K562 (cell line): ENCODE measurements around the gene DIP2C. TPM values are rescaled to one million over a fixed set of nuclear protein-coding genes. Genes with fewer than 3 reads are reported as not detected.

ENCODE experiments used
- ATF2 ChIP-seq: sonication (generic); formaldehyde crosslinking; IDR thresholded peaks from 2 replicates; pipeline ENCODE4 v1.8.1; 2022; ENCODE audit warnings: missing genetic modification reagents
- BACH1 ChIP-seq: fragments of 200-800 bp; sonication (Bioruptor generic); IDR thresholded peaks from 2 replicates; pipeline ENCODE4 v1.6.1; 2016; ENCODE audit warnings: missing genetic modification characterization, missing compliant biosample characterization
- BRCA1 ChIP-seq, 2 experiments: fragments of 450-650 bp in 1 of 2; sonication (generic) in 1 of 2; formaldehyde crosslinking in 1 of 2; IDR thresholded peaks; 2 replicates each; pipeline versions ENCODE4 v1.5.0 to v1.6.1; 2017 to 2020; ENCODE audit warnings: mild to moderate bottlenecking in 1 of 2, missing genetic modification reagents in 1 of 2
- CC2D1A ChIP-seq: fragments of 450-650 bp; IDR thresholded peaks from 2 replicates; pipeline ENCODE4 v1.6.1; 2017; ENCODE audit warnings: mild to moderate bottlenecking
- CEBPG ChIP-seq, 3 experiments: fragments of 200-800 bp in 1 of 3; sonication (Bioruptor generic) in 1 of 3; sonication (generic) in 1 of 3; formaldehyde crosslinking in 1 of 3; IDR thresholded peaks in 2 of 3; conservative IDR thresholded peaks in 1 of 3; 2 replicates each; pipeline versions ENCODE4 v1.6.1 to v1.8.0; 2016 to 2022; ENCODE audit warnings: missing compliant biosample characterization in 2 of 3, missing genetic modification characterization in 2 of 3, mild to moderate bottlenecking in 1 of 3, missing genetic modification reagents in 1 of 3
- CHD1 ChIP-seq: fragments of 200-600 bp; sonication (generic); IDR thresholded peaks from one replicate; pipeline ENCODE4 v1.6.1; 2012; ENCODE audit warnings: mild to moderate bottlenecking, moderate library complexity, low read length, inconsistent platforms
- CREM ChIP-seq: IDR thresholded peaks from 2 replicates; pipeline ENCODE4 v1.6.1; 2014; ENCODE audit warnings: antibody characterized with exemption, low read depth
- CSDE1 ChIP-seq, 2 experiments: fragments of 450-650 bp; IDR thresholded peaks; 2 replicates each; pipeline ENCODE4 v1.6.1; 2016; ENCODE audit warnings: mild to moderate bottlenecking in 1 of 2
- CTBP1 ChIP-seq: fragments of 450-650 bp; IDR thresholded peaks from 2 replicates; pipeline ENCODE4 v1.6.1; 2016; ENCODE audit warnings: borderline replicate concordance
- DACH1 ChIP-seq: fragments of 450-650 bp; IDR thresholded peaks from 2 replicates; pipeline ENCODE4 v1.6.1; 2018; ENCODE audit not compliant: partially characterized antibody
- EWSR1 ChIP-seq: fragments of 450-650 bp; IDR thresholded peaks from 2 replicates; pipeline ENCODE4 v1.6.1; 2018; ENCODE audit warnings: borderline replicate concordance, mild to moderate bottlenecking, low read depth, moderate library complexity; ENCODE audit not compliant: partially characterized antibody
- FOXK2 ChIP-seq, 2 experiments: fragments of 450-650 bp; IDR thresholded peaks in 1 of 2; conservative IDR thresholded peaks in 1 of 2; 2 replicates each; pipeline ENCODE4 v1.6.1; 2016; ENCODE audit warnings: low read depth in 2 of 2, mild to moderate bottlenecking in 1 of 2
- ILK ChIP-seq: fragments of 450-650 bp; IDR thresholded peaks from 2 replicates; pipeline ENCODE4 v1.6.1; 2016; ENCODE audit warnings: missing genetic modification characterization, low read depth, mild to moderate bottlenecking, missing compliant biosample characterization, moderate library complexity, borderline replicate concordance
- KAT7 ChIP-seq: sonication (generic); formaldehyde crosslinking; IDR thresholded peaks from 2 replicates; pipeline ENCODE4 v1.8.0; 2022; ENCODE audit warnings: missing genetic modification reagents, mild to moderate bottlenecking, borderline replicate concordance
- NBN ChIP-seq: fragments of 450-650 bp; IDR thresholded peaks from 2 replicates; pipeline ENCODE4 v1.6.1; 2016; ENCODE audit warnings: low read depth, mild to moderate bottlenecking
- PBX2 ChIP-seq, 2 experiments: IDR thresholded peaks in 1 of 2; conservative IDR thresholded peaks in 1 of 2; 2 replicates each; pipeline ENCODE4 v1.6.1; 2016; ENCODE audit warnings: low read depth in 2 of 2, mild to moderate bottlenecking in 1 of 2, missing compliant biosample characterization in 1 of 2, missing genetic modification characterization in 1 of 2, moderate library complexity in 1 of 2
- PCBP2 ChIP-seq: fragments of 200-400 bp; formaldehyde crosslinking; IDR thresholded peaks from 2 replicates; pipeline ENCODE4 v1.6.1; 2018; ENCODE audit warnings: low read length, low read depth, mild to moderate bottlenecking, moderate library complexity; ENCODE audit not compliant: poor library complexity, severe bottlenecking
- YY1 ChIP-seq, 3 experiments: IDR thresholded peaks; 2 replicates each; pipeline ENCODE4 v1.6.1; 2011; ENCODE audit warnings: low read length in 2 of 3, mild to moderate bottlenecking in 2 of 3, moderate library complexity in 2 of 3, borderline replicate concordance in 1 of 3, control low read depth in 1 of 3, low read depth in 1 of 3; ENCODE audit not compliant: insufficient read depth in 3 of 3, insufficient replicate concordance in 2 of 3, control insufficient read depth in 1 of 3, insufficient read length in 1 of 3; ENCODE audit errors: extremely low read depth in 1 of 3
- polyA plus RNA-seq, 8 experiments: library from polyadenylated mRNA; depleted of rRNA in 4 of 8; stranded (reverse) in 5 of 8; unstranded in 3 of 8; fragments of >200 nt; fragmentation: Nextera tagmentation in 2 of 8; fragmentation: Illumina TruSeq in 1 of 8; extraction: Ambion mirVana in 2 of 8; extraction: Trizol in 1 of 8; gene quantifications; 2 replicates each; pipeline versions ENCODE4 v1.2.1 to v1.2.3, GENCODE V29; 2011 to 2014; ENCODE audit warnings: inconsistent platforms in 1 of 8, missing spikeins in 1 of 8
- total RNA-seq, 7 experiments: library from RNA; depleted of rRNA in 6 of 7; stranded (reverse); fragments of >200 nt in 6 of 7; fragmentation: Illumina TruSeq in 2 of 7; extraction: Trizol in 2 of 7; gene quantifications; 2 replicates each; pipeline versions ENCODE4 v1.2.1 to v1.2.3, GENCODE V29; 2011 to 2021; ENCODE audit warnings: low replicate concordance in 1 of 7

The DIP2C gene
- total and polyA plus RNA-seq, 9 of the 15 experiments (the other 6 are each of a cell fraction or from before 2014, with no cell fraction given): 0.01 TPM; not detected in 8

- no peak for TF ChIP-seq BRCA1 (IDR thresholded peaks at IDR 0.05)
- no peak for TF ChIP-seq BRCA1 (CRISPR knock-in tag; IDR thresholded peaks at IDR 0.05)
- TF ChIP-seq YY1 (IDR thresholded peaks at IDR 0.05; ENCODE audit: borderline replicate concordance in 1 of 3, control insufficient read depth in 1 of 3, extremely low read depth in 1 of 3, insufficient read depth in 3 of 3, insufficient read length in 1 of 3, insufficient replicate concordance in 2 of 3, low read depth in 1 of 3, low read length in 2 of 3): peak in 1 of 3 experiments; percentile 35
- TF ChIP-seq CSDE1 (IDR thresholded peaks at IDR 0.05): no peak
- no peak for TF ChIP-seq PBX2 (CRISPR knock-in tag; IDR thresholded peaks at IDR 0.05; ENCODE audit: low read depth)
- peak; percentile 45; the same call in 1 of the 2 replicates for TF ChIP-seq PBX2 (tag; conservative IDR thresholded peaks at IDR 0.05; ENCODE audit: low read depth)
- 0 out of 2 replicates have a peak, but pooled peaks have one; percentile 38 for TF ChIP-seq BACH1 (tag)
- TF ChIP-seq ILK (tag): no peak
- TF ChIP-seq CC2D1A: 0 out of 2 replicates have a peak, but pooled peaks have one; percentile 19
- TF ChIP-seq DACH1: no peak
- TF ChIP-seq EWSR1: no peak
- no peak for TF ChIP-seq NBN
- TF ChIP-seq FOXK2 (conservative IDR thresholded peaks at IDR 0.05 in 1 of 2, IDR thresholded peaks at IDR 0.05 in 1 of 2; ENCODE audit: low read depth in 2 of 2): peak; percentile 22 to 62; a peak in 2 of 4 replicates
- TF ChIP-seq CREM: peak; percentile 88
- TF ChIP-seq CEBPG (CRISPR knock-in tag; IDR thresholded peaks at IDR 0.05): no peak
- no peak for TF ChIP-seq CEBPG (tag; conservative IDR thresholded peaks at IDR 0.05 in 1 of 2, IDR thresholded peaks at IDR 0.05 in 1 of 2)
- no peak for TF ChIP-seq PCBP2
- no peak for TF ChIP-seq KAT7
- no peak for TF ChIP-seq CHD1
- TF ChIP-seq ATF2 (CRISPR knock-in tag): no peak
- TF ChIP-seq CTBP1: no peak
Observed at GRCh38 chr10:683448-684071, 5.9 kb downstream of the DIP2C start (continued).
